ENCODE results near the gene CNTNAP2. TPM values are rescaled to one million over a fixed set of nuclear protein-coding genes. Genes with fewer than 3 reads are reported as not detected.

CNTNAP2 gene
- total RNA-seq, 4 donors from 2014 or later, result 0.91 to 16.0 TPM; not detected in 2

- intact Hi-C loops (cut with DNase I; ENCODE audit: low total_unique reads), result no loop called here
- H3K9me3 ChIP-seq, result no peaks in the 10 kb centered on the region
- no peaks in the 10 kb centered on the region for H3K4me1 ChIP-seq
- no peak overlapping the region for H3K27ac ChIP-seq
- TF ChIP-seq POLR2A (IDR thresholded peaks at IDR 0.05), result no peak
- TF ChIP-seq, protein P1, sequence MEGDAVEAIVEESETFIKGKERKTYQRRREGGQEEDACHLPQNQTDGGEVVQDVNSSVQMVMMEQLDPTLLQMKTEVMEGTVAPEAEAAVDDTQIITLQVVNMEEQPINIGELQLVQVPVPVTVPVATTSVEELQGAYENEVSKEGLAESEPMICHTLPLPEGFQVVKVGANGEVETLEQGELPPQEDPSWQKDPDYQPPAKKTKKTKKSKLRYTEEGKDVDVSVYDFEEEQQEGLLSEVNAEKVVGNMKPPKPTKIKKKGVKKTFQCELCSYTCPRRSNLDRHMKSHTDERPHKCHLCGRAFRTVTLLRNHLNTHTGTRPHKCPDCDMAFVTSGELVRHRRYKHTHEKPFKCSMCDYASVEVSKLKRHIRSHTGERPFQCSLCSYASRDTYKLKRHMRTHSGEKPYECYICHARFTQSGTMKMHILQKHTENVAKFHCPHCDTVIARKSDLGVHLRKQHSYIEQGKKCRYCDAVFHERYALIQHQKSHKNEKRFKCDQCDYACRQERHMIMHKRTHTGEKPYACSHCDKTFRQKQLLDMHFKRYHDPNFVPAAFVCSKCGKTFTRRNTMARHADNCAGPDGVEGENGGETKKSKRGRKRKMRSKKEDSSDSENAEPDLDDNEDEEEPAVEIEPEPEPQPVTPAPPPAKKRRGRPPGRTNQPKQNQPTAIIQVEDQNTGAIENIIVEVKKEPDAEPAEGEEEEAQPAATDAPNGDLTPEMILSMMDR (IDR thresholded peaks at IDR 0.05), result no peak
- H3K4me3 ChIP-seq, result no peak overlapping the region
- H3K27me3 ChIP-seq, result no peaks in the 10 kb centered on the region
- no peaks in the 10 kb centered on the region for H3K36me3 ChIP-seq
- no peak for DNase-seq
Observed at GRCh38 chr7:147564786-147565476, 1448.3 kb downstream of the CNTNAP2 start.

DNA sequence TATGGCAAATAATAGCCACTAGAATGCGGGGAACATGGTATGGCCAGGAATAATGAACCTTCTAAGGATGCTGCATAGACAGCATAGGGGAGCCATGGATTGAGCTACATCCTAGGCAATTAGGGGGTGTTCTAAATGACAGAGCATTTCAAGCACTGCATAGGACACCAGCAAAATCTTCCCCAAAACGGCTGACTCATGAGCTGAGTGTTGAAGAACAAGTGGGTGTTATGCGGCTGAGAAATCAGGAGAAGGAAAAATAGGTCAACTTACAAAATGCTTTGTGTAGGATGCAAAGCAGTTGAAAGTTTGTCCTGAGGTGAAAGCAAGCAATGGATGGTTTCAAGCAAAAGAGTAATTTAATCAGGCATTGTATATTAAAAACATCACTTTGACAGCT, 1450.4 kb downstream of the CNTNAP2 start:
- Histone ChIP-seq H3K27ac (no peak overlapping the region), H3K4me1 (no peaks in the 10 kb centered on the region), H3K36me3 (no peaks in the 10 kb centered on the region), H3K27me3 (no peaks in the 10 kb centered on the region), H3K4me3 (no peak overlapping the region), H3K9me3 (no peaks in the 10 kb centered on the region)
- intact Hi-C loops (cut with DNase I; ENCODE audit: low total_unique reads), result no loop called here
- no peak for TF ChIP-seq POLR2A (IDR thresholded peaks at IDR 0.05)
- no peak for DNase-seq

DNA sequence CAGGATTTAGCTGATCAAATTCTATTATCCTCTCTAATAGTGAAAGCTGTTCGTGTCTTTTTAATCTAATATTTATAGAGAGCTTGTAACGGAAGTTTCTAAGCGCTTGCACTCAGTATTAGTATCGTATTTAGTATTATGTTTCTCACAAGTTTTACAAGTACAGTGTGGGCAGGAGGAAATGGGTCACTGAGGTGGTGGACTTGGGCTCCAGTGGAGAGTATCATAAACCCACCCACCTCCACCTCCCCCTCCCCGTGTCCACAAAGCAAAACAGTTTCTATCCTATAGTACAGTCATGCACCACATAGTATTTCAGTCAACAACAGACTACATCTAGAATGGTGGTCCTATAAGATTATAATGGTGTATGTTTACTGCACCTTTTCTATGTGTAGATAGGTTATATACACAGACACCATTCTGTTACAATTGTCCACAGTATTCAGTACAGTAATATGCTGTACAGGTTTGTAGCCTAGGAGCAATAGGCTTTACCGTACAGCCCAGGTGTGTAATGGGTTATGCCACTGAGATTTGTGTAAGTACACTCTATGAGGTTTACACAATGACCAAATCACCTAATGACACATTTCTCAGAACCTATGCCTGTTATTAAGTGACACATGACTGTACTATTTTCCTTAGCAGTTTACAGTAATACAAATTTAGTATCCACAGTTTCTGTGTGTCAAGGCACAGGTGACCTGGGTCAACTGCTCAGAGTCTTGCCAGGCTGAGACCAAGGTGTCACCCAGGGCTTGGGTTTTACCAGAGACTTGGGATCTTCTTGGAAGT, 1452.7 kb downstream of the CNTNAP2 start:
- DNase-seq, result no peak
- Histone ChIP-seq H3K36me3 (no peaks in the 10 kb centered on the region), H3K27ac (no peak overlapping the region), H3K27me3 (no peaks in the 10 kb centered on the region), H3K9me3 (no peaks in the 10 kb centered on the region), H3K4me3 (no peak overlapping the region), H3K4me1 (no peaks in the 10 kb centered on the region)
- TF ChIP-seq, protein P1 (IDR thresholded peaks at IDR 0.05), result no peak
- no peak for TF ChIP-seq POLR2A (IDR thresholded peaks at IDR 0.05)
- intact Hi-C loops (cut with DNase I; ENCODE audit: low total_unique reads), result no loop called here

GRCh38 chr7:147570390-147570789, 1453.8 kb downstream of the CNTNAP2 start:
- intact Hi-C loops (cut with DNase I; ENCODE audit: low total_unique reads), result no loop called here
- no peaks in the 10 kb centered on the region for H3K27me3 ChIP-seq
- H3K27ac ChIP-seq, result no peak overlapping the region
- no peak for DNase-seq
- no peaks in the 10 kb centered on the region for H3K4me1 ChIP-seq
- no peak overlapping the region for H3K4me3 ChIP-seq
- H3K36me3 ChIP-seq, result no peaks in the 10 kb centered on the region
- no peaks in the 10 kb centered on the region for H3K9me3 ChIP-seq
- TF ChIP-seq, protein P1 (IDR thresholded peaks at IDR 0.05), result no peak
- no peak for TF ChIP-seq POLR2A (IDR thresholded peaks at IDR 0.05)

DNA sequence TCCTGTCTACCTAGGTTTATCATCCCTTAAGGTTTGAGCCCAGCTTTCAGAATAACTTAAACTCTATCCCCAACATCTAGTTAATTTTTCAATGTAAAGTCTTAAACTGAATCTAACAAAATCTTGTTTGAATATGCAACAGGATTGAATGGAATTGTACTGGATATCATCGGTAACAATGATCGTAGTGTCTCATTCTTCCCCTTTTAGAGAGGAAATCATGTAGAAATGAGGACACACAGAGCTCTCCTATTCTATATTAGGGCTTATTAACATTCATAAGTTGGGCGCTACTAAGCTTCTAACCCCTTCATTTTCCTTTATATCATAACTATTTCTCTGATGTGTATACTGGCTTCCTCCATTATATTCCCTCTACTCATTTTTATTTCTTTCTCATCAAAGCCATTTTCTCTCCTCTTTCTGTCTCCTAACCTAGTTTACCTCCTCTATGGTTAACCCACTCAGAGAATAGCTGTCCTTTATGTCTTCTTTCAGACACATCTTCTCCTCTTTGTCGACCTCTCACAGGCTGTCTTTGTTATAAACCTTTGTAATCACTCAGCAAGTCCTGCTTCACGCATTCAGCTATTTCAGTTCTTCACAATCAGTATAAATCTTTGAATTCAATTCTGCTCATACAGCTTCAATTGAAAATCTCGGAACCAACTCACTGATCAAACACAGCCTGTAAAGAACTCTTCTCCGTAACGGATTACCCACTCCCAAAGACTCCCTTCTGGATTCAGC, 1455.0 kb downstream of the CNTNAP2 start:
- Histone ChIP-seq H3K27me3 (no peaks in the 10 kb centered on the region), H3K4me1 (no peaks in the 10 kb centered on the region), H3K9me3 (no peaks in the 10 kb centered on the region), H3K4me3 (no peak overlapping the region), H3K36me3 (no peaks in the 10 kb centered on the region), H3K27ac (no peak overlapping the region)
- intact Hi-C loops (cut with DNase I; ENCODE audit: low total_unique reads), result no loop called here
- no peak for DNase-seq
- TF ChIP-seq POLR2A (IDR thresholded peaks at IDR 0.05), result no peak
- TF ChIP-seq, protein P1 (IDR thresholded peaks at IDR 0.05), result no peak

Measured in uterus (tissue), 4 donors.